Measurements from ENCODE around the gene CTCFL. TPM values are rescaled to one million over a fixed set of nuclear protein-coding genes. Genes with fewer than 3 reads are reported as not detected.

CTCFL gene
- total and polyA plus RNA-seq, 2 of the 13 experiments (the other 11 are each of a cell fraction or from before 2014, with no cell fraction given): 0.04 TPM; not detected in 1

- no peak for TF ChIP-seq ZBTB8A (CRISPR knock-in tag; IDR thresholded peaks at IDR 0.05; ENCODE audit: borderline replicate concordance, low read depth)
- TF ChIP-seq ZNF326 (CRISPR knock-in tag; IDR thresholded peaks at IDR 0.05; ENCODE audit: borderline replicate concordance): no peak
- TF ChIP-seq CREB3 (CRISPR knock-in tag; IDR thresholded peaks at IDR 0.05): no peak
- TF ChIP-seq ARID4A (CRISPR knock-in tag; IDR thresholded peaks at IDR 0.05; ENCODE audit: borderline replicate concordance): peak; percentile 93; the same call in 1 of the 2 replicates
- TF ChIP-seq SIN3A (IDR thresholded peaks at IDR 0.05; ENCODE audit: borderline replicate concordance, low read depth, low read length): peak; percentile 99
- TF ChIP-seq, protein P1, sequence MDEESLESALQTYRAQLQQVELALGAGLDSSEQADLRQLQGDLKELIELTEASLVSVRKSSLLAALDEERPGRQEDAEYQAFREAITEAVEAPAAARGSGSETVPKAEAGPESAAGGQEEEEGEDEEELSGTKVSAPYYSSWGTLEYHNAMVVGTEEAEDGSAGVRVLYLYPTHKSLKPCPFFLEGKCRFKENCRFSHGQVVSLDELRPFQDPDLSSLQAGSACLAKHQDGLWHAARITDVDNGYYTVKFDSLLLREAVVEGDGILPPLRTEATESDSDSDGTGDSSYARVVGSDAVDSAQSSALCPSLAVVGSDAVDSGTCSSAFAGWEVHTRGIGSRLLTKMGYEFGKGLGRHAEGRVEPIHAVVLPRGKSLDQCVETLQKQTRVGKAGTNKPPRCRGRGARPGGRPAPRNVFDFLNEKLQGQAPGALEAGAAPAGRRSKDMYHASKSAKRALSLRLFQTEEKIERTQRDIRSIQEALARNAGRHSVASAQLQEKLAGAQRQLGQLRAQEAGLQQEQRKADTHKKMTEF (CRISPR knock-in tag; IDR thresholded peaks at IDR 0.05): peak; percentile 96
- peak; percentile 63; the same call in 1 of the 2 replicates for TF ChIP-seq ZNF121 (CRISPR knock-in tag; IDR thresholded peaks at IDR 0.05)
- TF ChIP-seq ZNF33B (CRISPR knock-in tag; IDR thresholded peaks at IDR 0.05): peak; percentile 99
- TF ChIP-seq ZNF142 (CRISPR knock-in tag; IDR thresholded peaks at IDR 0.05): no peak
- peak; percentile 88 for TF ChIP-seq IRF2 (CRISPR knock-in tag; IDR thresholded peaks at IDR 0.05)
- TF ChIP-seq ZNF549 (CRISPR knock-in tag; IDR thresholded peaks at IDR 0.05): no peak
- peak; percentile 66; the same call in 1 of the 2 replicates for TF ChIP-seq ZNF460 (CRISPR knock-in tag; IDR thresholded peaks at IDR 0.05; ENCODE audit: borderline replicate concordance)
- no peak; the same call in 1 of the 2 replicates for TF ChIP-seq EED (CRISPR knock-in tag; IDR thresholded peaks at IDR 0.05)
- peak; percentile 71 for TF ChIP-seq ZBTB21 (CRISPR knock-in tag; IDR thresholded peaks at IDR 0.05)
- TF ChIP-seq ZNF496 (CRISPR knock-in tag; IDR thresholded peaks at IDR 0.05; ENCODE audit: insufficient replicate concordance): no peak
- peak; percentile 62; the same call in 1 of the 2 replicates for TF ChIP-seq ZZZ3 (CRISPR knock-in tag; IDR thresholded peaks at IDR 0.05; ENCODE audit: borderline replicate concordance)
These were observed 35.8 kb upstream of the CTCFL start, which contains the start of gene PCK1 (continued) for GRCh38 chr20:57560554-57561355.
